DND-41 (cell line): ENCODE measurements around the gene ATP1A2.

Experiments used
- ATAC-seq: fragments of 200-7000 bp; cut with Tn5 transposase; 3 replicates; pipeline ENCODE4 v1.9.1; 2021; ENCODE audit warnings: low read depth; ENCODE audit not compliant: insufficient read depth
- DNase-seq: peaks from one replicate; pipeline ENCODE4 v3.0.0-alpha.2; 2020
- H2AFZ ChIP-seq: 2 replicates; pipeline ENCODE4 v1.6.0; 2012; ENCODE audit warnings: low read depth, low read length
- H3K27ac ChIP-seq: 2 replicates; pipeline ENCODE4 v1.5.1; 2012; ENCODE audit warnings: low read length, inconsistent platforms
- H3K27me3 ChIP-seq: fragments of 200-600 bp; sonication (generic); 2 replicates; pipeline ENCODE4 v1.6.0; 2012; ENCODE audit warnings: low read length, mild to moderate bottlenecking, inconsistent platforms; ENCODE audit not compliant: insufficient read depth, poor library complexity
- H3K36me3 ChIP-seq: 2 replicates; pipeline ENCODE4 v1.5.1; 2012; ENCODE audit warnings: low read length, inconsistent platforms; ENCODE audit not compliant: insufficient read depth
- H3K4me1 ChIP-seq: 2 replicates; pipeline ENCODE4 v1.5.1; 2012; ENCODE audit warnings: mild to moderate bottlenecking, low read length; ENCODE audit not compliant: insufficient read depth
- H3K4me2 ChIP-seq: 2 replicates; pipeline ENCODE4 v1.6.0; 2012; ENCODE audit warnings: mild to moderate bottlenecking, moderate library complexity, low read length, inconsistent platforms; ENCODE audit not compliant: insufficient read depth
- H3K4me3 ChIP-seq, 2 experiments: fragments of 200-600 bp in 1 of 2; shearing (Covaris generic) in 1 of 2; 2 replicates each; pipeline ENCODE4 v1.5.1; 2012 to 2016; ENCODE audit warnings: inconsistent platforms in 2 of 2, low read length in 2 of 2, mild to moderate bottlenecking in 2 of 2, low read depth in 1 of 2, moderate library complexity in 1 of 2
- H3K79me2 ChIP-seq: 2 replicates; pipeline ENCODE4 v1.6.0; 2012; ENCODE audit warnings: low read length, inconsistent platforms; ENCODE audit not compliant: insufficient read depth
- H3K9ac ChIP-seq: 2 replicates; pipeline ENCODE4 v1.6.0; 2012; ENCODE audit warnings: low read depth, mild to moderate bottlenecking, inconsistent platforms, low read length, moderate library complexity
- H3K9me3 ChIP-seq: 2 replicates; pipeline ENCODE4 v1.5.1; 2012; ENCODE audit warnings: low read length, moderate library complexity, mild to moderate bottlenecking, inconsistent platforms; ENCODE audit not compliant: insufficient read depth, severe bottlenecking
- H4K20me1 ChIP-seq: 2 replicates; pipeline ENCODE4 v1.6.0; 2012; ENCODE audit warnings: low read length; ENCODE audit not compliant: insufficient read depth
- CTCF ChIP-seq: IDR thresholded peaks from 2 replicates; pipeline ENCODE4 v1.5.1; 2012; ENCODE audit warnings: borderline replicate concordance, low read length, moderate library complexity, mild to moderate bottlenecking; ENCODE audit not compliant: poor library complexity, severe bottlenecking; ENCODE audit errors: extremely low read depth
- EZH2 ChIP-seq: IDR thresholded peaks from 3 replicates; pipeline ENCODE4 v1.6.1; 2012; ENCODE audit warnings: borderline replicate concordance, low read depth, mild to moderate bottlenecking, moderate library complexity, low read length, inconsistent platforms; ENCODE audit not compliant: severe bottlenecking

Gene ATP1A2

GRCh38 chr1:160093069-160093395, 22.5 kb upstream of the ATP1A2 start:
- TF ChIP-seq EZH2 (no peak), CTCF (no peak)
- Histone ChIP-seq H3K27me3 (no peaks in the 10 kb centered on the region), H3K4me3 (no peak overlapping the region), H4K20me1 (peaks cover 41% of the 10 kb centered on the region), H3K9ac (no peak overlapping the region), H3K4me1 (peaks cover 24% of the 10 kb centered on the region), H2AFZ (no peak overlapping the region), H3K36me3 (peaks cover 53% of the 10 kb centered on the region), H3K79me2 (peaks cover 27% of the 10 kb centered on the region), H3K27ac (no peak overlapping the region), H3K4me2 (no peak overlapping the region), H3K9me3 (no peaks in the 10 kb centered on the region)
- DNase-seq: no peak
- no peak for ATAC-seq

GRCh38 chr1:160093624-160094290, 21.8 kb upstream of the ATP1A2 start:
- no peak for ATAC-seq
- Histone ChIP-seq H4K20me1 (peaks cover 41% of the 10 kb centered on the region), H3K4me3 (no peak overlapping the region), H3K4me1 (peaks cover 26% of the 10 kb centered on the region), H2AFZ (no peak overlapping the region), H3K36me3 (peaks cover 52% of the 10 kb centered on the region), H3K9me3 (no peaks in the 10 kb centered on the region), H3K4me2 (no peak overlapping the region), H3K27ac (no peak overlapping the region), H3K27me3 (no peaks in the 10 kb centered on the region), H3K9ac (no peak overlapping the region), H3K79me2 (peaks cover 29% of the 10 kb centered on the region)
- TF ChIP-seq EZH2: no peak
- no peak for TF ChIP-seq CTCF
- DNase-seq: no peak

GRCh38 chr1:160094291-160094625, 21.3 kb upstream of the ATP1A2 start:
- H3K9ac ChIP-seq: no peak overlapping the region
- DNase-seq (no peak), ATAC-seq (no peak)
- peaks cover 30% of the 10 kb centered on the region for H3K4me1 ChIP-seq
- no peak overlapping the region for H2AFZ ChIP-seq
- H3K9me3 ChIP-seq: no peaks in the 10 kb centered on the region
- H4K20me1 ChIP-seq: peaks cover 41% of the 10 kb centered on the region
- H3K4me2 ChIP-seq: no peak overlapping the region
- TF ChIP-seq EZH2: no peak
- no peak for TF ChIP-seq CTCF
- H3K4me3 ChIP-seq: no peak overlapping the region
- H3K36me3 ChIP-seq: peaks cover 49% of the 10 kb centered on the region
- H3K79me2 ChIP-seq: peaks cover 29% of the 10 kb centered on the region
- no peaks in the 10 kb centered on the region for H3K27me3 ChIP-seq
- H3K27ac ChIP-seq: no peak overlapping the region

GRCh38 chr1:160094806-160095205, 20.8 kb upstream of the ATP1A2 start:
- H2AFZ ChIP-seq: no peak overlapping the region
- TF ChIP-seq CTCF (no peak), EZH2 (no peak)
- H3K4me1 ChIP-seq: peaks cover 33% of the 10 kb centered on the region
- peaks cover 29% of the 10 kb centered on the region for H3K79me2 ChIP-seq
- H3K27ac ChIP-seq: no peak overlapping the region
- peaks cover 49% of the 10 kb centered on the region for H3K36me3 ChIP-seq
- no peaks in the 10 kb centered on the region for H3K27me3 ChIP-seq
- no peaks in the 10 kb centered on the region for H3K9me3 ChIP-seq
- H3K9ac ChIP-seq: no peak overlapping the region
- no peak overlapping the region for H3K4me2 ChIP-seq
- H4K20me1 ChIP-seq: peaks cover 40% of the 10 kb centered on the region
- DNase-seq (no peak), ATAC-seq (no peak)
- no peak overlapping the region for H3K4me3 ChIP-seq
